Endothelial cell (in vitro differentiated cells): Measurements from ENCODE around the gene CFD. TPM values are rescaled to one million over a fixed set of nuclear protein-coding genes. Genes with fewer than 3 reads are reported as not detected.
A peak's percentile ranks its signal among the peaks of the same experiment; 100 is the strongest.
"Not testable (repeated sequence)": the region's sequence is repeated elsewhere in the genome, so short reads cannot be mapped to it uniquely, and the experiment has no call there.

ENCODE experiments used
- DNase-seq: peaks from one replicate; pipeline ENCODE4 v3.0.0; 2021; ENCODE audit warnings: low spot score
- H3K27ac Mint-ChIP-seq: one replicate; pipeline ENCODE4 v1.8.0; 2021; ENCODE audit warnings: mixed read lengths, inconsistent platforms; ENCODE audit not compliant: unreplicated experiment
- H3K27me3 Mint-ChIP-seq: one replicate; pipeline ENCODE4 v1.8.0; 2021; ENCODE audit warnings: mild to moderate bottlenecking, moderate library complexity, mixed read lengths, inconsistent platforms; ENCODE audit not compliant: unreplicated experiment
- H3K36me3 Mint-ChIP-seq: one replicate; pipeline ENCODE4 v1.8.0; 2021; ENCODE audit warnings: mild to moderate bottlenecking, low read depth, mixed read lengths, inconsistent platforms; ENCODE audit not compliant: unreplicated experiment
- H3K4me1 Mint-ChIP-seq: one replicate; pipeline ENCODE4 v1.8.0; 2021; ENCODE audit warnings: mild to moderate bottlenecking, mixed read lengths, inconsistent platforms; ENCODE audit not compliant: unreplicated experiment
- H3K4me3 Mint-ChIP-seq: one replicate; pipeline ENCODE4 v1.8.0; 2021; ENCODE audit warnings: mild to moderate bottlenecking, mixed read lengths, inconsistent platforms; ENCODE audit not compliant: unreplicated experiment
- H3K9me3 Mint-ChIP-seq: one replicate; pipeline ENCODE4 v1.8.0; 2021; ENCODE audit warnings: mixed read lengths, inconsistent platforms; ENCODE audit not compliant: unreplicated experiment
- CTCF ChIP-seq: fragments of 200-600 bp; sonication (generic); IDR thresholded peaks from one replicate; pipeline ENCODE4 v1.5.0; 2021; ENCODE audit warnings: antibody characterized with exemption; ENCODE audit not compliant: unreplicated experiment
- total RNA-seq: library from RNA; stranded (reverse); fragmentation: NEBNext Ultra II Directional; extraction: Animal tissue kit (Norgen Biotek cat#: 25700); gene quantifications from one replicate; pipeline ENCODE4 v1.2.1, GENCODE V29; 2021; ENCODE audit not compliant: unreplicated experiment

Gene CFD
- total RNA-seq, 1 donor from 2014 or later: 0.46 TPM

GRCh38 chr19:834216-834615 is 25.2 kb upstream of the CFD start:
- no peak for TF ChIP-seq CTCF
- H3K36me3 Mint-ChIP-seq: no peaks in the 10 kb centered on the region
- no peaks in the 10 kb centered on the region for H3K4me1 Mint-ChIP-seq
- H3K27ac Mint-ChIP-seq: no peak overlapping the region
- no peaks in the 10 kb centered on the region for H3K9me3 Mint-ChIP-seq
- DNase-seq: no peak
- H3K4me3 Mint-ChIP-seq: no peak overlapping the region
- peaks cover 6% of the 10 kb centered on the region for H3K27me3 Mint-ChIP-seq

- TF ChIP-seq CTCF: no peak
- Mint-ChIP-seq H3K36me3 (no peaks in the 10 kb centered on the region), H3K27ac (no peak overlapping the region)
Observed at GRCh38 chr19:835210-835810, 24.2 kb upstream of the CFD start.

GRCh38 chr19:840519-841206 is 18.8 kb upstream of the CFD start, which contains the start of gene PRTN3:
PRTN3 (plus strand) TSS chr19:840999; CDS start chr19:841009, 10 bp downstream.
- H3K4me1 Mint-ChIP-seq: peaks cover 2% of the 10 kb centered on the region
- peaks cover 9% of the 10 kb centered on the region for H3K27me3 Mint-ChIP-seq
- no peak for DNase-seq
- H3K36me3 Mint-ChIP-seq: peaks cover 4% of the 10 kb centered on the region
- no peak for TF ChIP-seq CTCF
- H3K9me3 Mint-ChIP-seq: no peaks in the 10 kb centered on the region
- no peak within 1 kb of the TSS for H3K27ac Mint-ChIP-seq
- peak within 1 kb of the TSS; percentile 44 for H3K4me3 Mint-ChIP-seq

More at GRCh38 chr19:835210-835810, 24.2 kb upstream of the CFD start:
- H3K4me3 Mint-ChIP-seq: no peak overlapping the region
- H3K27me3 Mint-ChIP-seq: peaks cover 6% of the 10 kb centered on the region
- no peaks in the 10 kb centered on the region for H3K4me1 Mint-ChIP-seq
- H3K9me3 Mint-ChIP-seq: no peaks in the 10 kb centered on the region
- no peak for DNase-seq

- H3K27ac Mint-ChIP-seq, H3K4me1 Mint-ChIP-seq, H3K36me3 Mint-ChIP-seq, DNase-seq, H3K27me3 Mint-ChIP-seq, H3K4me3 Mint-ChIP-seq, H3K9me3 Mint-ChIP-seq: not testable (repeated sequence)
Observed at GRCh38 chr19:842802-843179, 16.7 kb upstream of the CFD start.

GRCh38 chr19:843180-843835 is 16.2 kb upstream of the CFD start:
- no peak overlapping the region for H3K27ac Mint-ChIP-seq
- peaks cover 2% of the 10 kb centered on the region for H3K4me1 Mint-ChIP-seq
- peaks cover 4% of the 10 kb centered on the region for H3K36me3 Mint-ChIP-seq
- H3K9me3 Mint-ChIP-seq: no peaks in the 10 kb centered on the region
- no peak overlapping the region for H3K4me3 Mint-ChIP-seq
- no peak for TF ChIP-seq CTCF
- peak; percentile 37 for DNase-seq
- H3K27me3 Mint-ChIP-seq: peaks cover 7% of the 10 kb centered on the region
